DOHH2 (cell line): Measurements from ENCODE around the gene GRIN2D.

Source experiments
- EZH2phosphoT487 ChIP-seq: fragments of 200-600 bp; sonication (generic); IDR thresholded peaks from 2 replicates; pipeline ENCODE4 v1.6.1; 2017; ENCODE audit warnings: borderline replicate concordance, mild to moderate bottlenecking, antibody characterized with exemption, low read length, moderate library complexity, mixed read lengths
- TF ChIP-seq, protein P1 (sequence below): fragments of 200-600 bp; sonication (generic); IDR thresholded peaks from one replicate; pipeline ENCODE4 v1.5.1; 2014; ENCODE audit warnings: antibody characterized with exemption, mild to moderate bottlenecking, low read depth, low read length; ENCODE audit not compliant: poor library complexity, severe bottlenecking

DNA sequence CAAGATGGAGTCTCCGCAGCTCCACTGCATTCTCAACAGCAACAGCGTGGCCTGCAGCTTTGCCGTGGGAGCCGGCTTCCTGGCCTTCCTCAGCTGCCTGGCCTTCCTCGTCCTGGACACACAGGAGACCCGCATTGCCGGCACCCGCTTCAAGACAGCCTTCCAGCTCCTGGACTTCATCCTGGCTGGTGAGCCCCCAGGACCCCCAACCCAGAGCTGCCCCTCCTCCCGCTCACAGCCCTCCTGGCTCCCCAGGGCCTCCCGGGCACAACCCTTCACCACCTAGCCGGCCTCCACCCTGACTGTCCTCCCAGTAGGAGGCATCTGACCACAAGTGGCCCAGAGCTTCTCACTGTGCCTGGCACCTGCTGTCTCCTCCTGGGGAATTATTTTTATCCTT, 19.9 kb upstream of the GRIN2D start:
- TF ChIP-seq, protein P1, sequence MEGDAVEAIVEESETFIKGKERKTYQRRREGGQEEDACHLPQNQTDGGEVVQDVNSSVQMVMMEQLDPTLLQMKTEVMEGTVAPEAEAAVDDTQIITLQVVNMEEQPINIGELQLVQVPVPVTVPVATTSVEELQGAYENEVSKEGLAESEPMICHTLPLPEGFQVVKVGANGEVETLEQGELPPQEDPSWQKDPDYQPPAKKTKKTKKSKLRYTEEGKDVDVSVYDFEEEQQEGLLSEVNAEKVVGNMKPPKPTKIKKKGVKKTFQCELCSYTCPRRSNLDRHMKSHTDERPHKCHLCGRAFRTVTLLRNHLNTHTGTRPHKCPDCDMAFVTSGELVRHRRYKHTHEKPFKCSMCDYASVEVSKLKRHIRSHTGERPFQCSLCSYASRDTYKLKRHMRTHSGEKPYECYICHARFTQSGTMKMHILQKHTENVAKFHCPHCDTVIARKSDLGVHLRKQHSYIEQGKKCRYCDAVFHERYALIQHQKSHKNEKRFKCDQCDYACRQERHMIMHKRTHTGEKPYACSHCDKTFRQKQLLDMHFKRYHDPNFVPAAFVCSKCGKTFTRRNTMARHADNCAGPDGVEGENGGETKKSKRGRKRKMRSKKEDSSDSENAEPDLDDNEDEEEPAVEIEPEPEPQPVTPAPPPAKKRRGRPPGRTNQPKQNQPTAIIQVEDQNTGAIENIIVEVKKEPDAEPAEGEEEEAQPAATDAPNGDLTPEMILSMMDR: no peak
- TF ChIP-seq EZH2phosphoT487: no peak
